K562 (cell line): Measurements from ENCODE around the gene PARK7. TPM values are rescaled to one million over a fixed set of nuclear protein-coding genes. Genes with fewer than 3 reads are reported as not detected.

Experiments
- ATF3 ChIP-seq, 2 experiments: fragments of 450-650 bp in 1 of 2; sonication (generic) in 1 of 2; formaldehyde crosslinking in 1 of 2; IDR thresholded peaks in 1 of 2; conservative IDR thresholded peaks in 1 of 2; 2 replicates each; pipeline versions ENCODE4 v1.6.1 to v1.8.1; 2016 to 2023; ENCODE audit warnings: mild to moderate bottlenecking in 2 of 2, moderate library complexity in 2 of 2, inconsistent platforms in 1 of 2, missing genetic modification reagents in 1 of 2
- CBX2 ChIP-seq: fragments of 200-600 bp; sonication (generic); IDR thresholded peaks from one replicate; pipeline ENCODE4 v1.6.1; 2012; ENCODE audit warnings: mild to moderate bottlenecking, low read length, inconsistent platforms; ENCODE audit not compliant: insufficient read depth, poor library complexity, severe bottlenecking
- CTCF ChIP-seq, 3 experiments: IDR thresholded peaks in 2 of 3; conservative IDR thresholded peaks in 1 of 3; 2 replicates each; pipeline ENCODE4 v1.5.1; 2011 to 2012; ENCODE audit warnings: low read length in 3 of 3, mild to moderate bottlenecking in 3 of 3, control low read depth in 2 of 3, improper control_type of control experiment in 1 of 3, inconsistent platforms in 1 of 3, low read depth in 1 of 3, mixed read lengths in 1 of 3, moderate library complexity in 1 of 3; ENCODE audit not compliant: insufficient read depth in 2 of 3
- ETV5 ChIP-seq: sonication (generic); formaldehyde crosslinking; IDR thresholded peaks from 2 replicates; pipeline ENCODE4 v1.4.0; 2020; ENCODE audit warnings: low read depth, mild to moderate bottlenecking, missing genetic modification reagents
- FOXK1 ChIP-seq: sonication (generic); formaldehyde crosslinking; IDR thresholded peaks from 2 replicates; pipeline ENCODE4 v1.8.0; 2022; ENCODE audit warnings: missing genetic modification reagents, mild to moderate bottlenecking, borderline replicate concordance
- GTF2E2 ChIP-seq: fragments of 200-800 bp; sonication (Bioruptor generic); IDR thresholded peaks from 2 replicates; pipeline ENCODE4 v1.6.1; 2016; ENCODE audit warnings: missing genetic modification characterization, missing compliant biosample characterization
- MTF1 ChIP-seq: fragments of 250-450 bp; sonication (Bioruptor Pico); IDR thresholded peaks from 2 replicates; pipeline ENCODE4 v1.9.0; 2021; ENCODE audit warnings: moderate library complexity, mild to moderate bottlenecking, inconsistent platforms, borderline replicate concordance
- MYNN ChIP-seq, 2 experiments: sonication (generic); formaldehyde crosslinking in 1 of 2; IDR thresholded peaks; 2 replicates each; pipeline versions ENCODE4 v1.5.0 to v1.6.1; 2016 to 2020; ENCODE audit warnings: antibody characterized with exemption in 1 of 2, missing genetic modification reagents in 1 of 2
- POLR2A ChIP-seq: fragments of 450-650 bp; conservative IDR thresholded peaks from 2 replicates; pipeline ENCODE4 v1.6.1; 2016
- RFX1 ChIP-seq: fragments of 450-650 bp; IDR thresholded peaks from 2 replicates; pipeline ENCODE4 v1.6.1; 2016; ENCODE audit warnings: mild to moderate bottlenecking, moderate library complexity
- RUNX1 ChIP-seq: sonication (generic); IDR thresholded peaks from 2 replicates; pipeline ENCODE4 v1.6.1; 2016; ENCODE audit warnings: antibody characterized with exemption, low read depth
- SRSF3 ChIP-seq: fragments of 200-400 bp; formaldehyde crosslinking; IDR thresholded peaks from 2 replicates; pipeline ENCODE4 v1.6.1; 2016; ENCODE audit warnings: mild to moderate bottlenecking, low read length, moderate library complexity; ENCODE audit not compliant: insufficient read depth
- TCF3 ChIP-seq: sonication (generic); formaldehyde crosslinking; IDR thresholded peaks from 2 replicates; pipeline ENCODE4 v1.4.0; 2020; ENCODE audit warnings: mild to moderate bottlenecking, missing genetic modification reagents
- TEAD1 ChIP-seq, 2 experiments: fragments of 450-650 bp in 1 of 2; sonication (generic) in 1 of 2; formaldehyde crosslinking; IDR thresholded peaks; 2 replicates each; pipeline versions ENCODE4 v1.4.0 to v1.8.0; 2020 to 2022; ENCODE audit warnings: mild to moderate bottlenecking in 2 of 2, missing genetic modification reagents in 1 of 2
- TEAD4 ChIP-seq, 2 experiments: sonication (generic) in 1 of 2; formaldehyde crosslinking in 1 of 2; IDR thresholded peaks; 2 replicates each; pipeline versions ENCODE4 v1.6.1 to v1.8.0; 2012 to 2022; ENCODE audit warnings: borderline replicate concordance in 1 of 2, inconsistent platforms in 1 of 2, low read length in 1 of 2, mild to moderate bottlenecking in 1 of 2, missing genetic modification reagents in 1 of 2
- THRA ChIP-seq: fragments of 450-650 bp; IDR thresholded peaks from 2 replicates; pipeline ENCODE4 v1.6.1; 2017; ENCODE audit warnings: mild to moderate bottlenecking, moderate library complexity
- USF1 ChIP-seq: sonication (generic); formaldehyde crosslinking; IDR thresholded peaks from 2 replicates; pipeline ENCODE4 v1.9.0; 2022; ENCODE audit warnings: mild to moderate bottlenecking, missing genetic modification reagents
- XRCC5 ChIP-seq: fragments of 200-400 bp; formaldehyde crosslinking; IDR thresholded peaks from 2 replicates; pipeline ENCODE4 v1.6.1; 2017; ENCODE audit warnings: low read depth, mild to moderate bottlenecking, low read length
- ZBTB34 ChIP-seq: fragments of 250-450 bp; sonication (Bioruptor Pico); IDR thresholded peaks from 2 replicates; pipeline ENCODE4 v1.8.0; 2021; ENCODE audit warnings: mild to moderate bottlenecking, moderate library complexity
- ZNF778 ChIP-seq: fragments of 450-650 bp; formaldehyde crosslinking; IDR thresholded peaks from 2 replicates; pipeline ENCODE4 v1.4.0; 2020; ENCODE audit warnings: mild to moderate bottlenecking, moderate library complexity
- polyA plus RNA-seq, 8 experiments: library from polyadenylated mRNA; depleted of rRNA in 4 of 8; stranded (reverse) in 5 of 8; unstranded in 3 of 8; fragments of >200 nt; fragmentation: Nextera tagmentation in 2 of 8; fragmentation: Illumina TruSeq in 1 of 8; extraction: Ambion mirVana in 2 of 8; extraction: Trizol in 1 of 8; gene quantifications; 2 replicates each; pipeline versions ENCODE4 v1.2.1 to v1.2.3, GENCODE V29; 2011 to 2014; ENCODE audit warnings: inconsistent platforms in 1 of 8, missing spikeins in 1 of 8
- total RNA-seq, 7 experiments: library from RNA; depleted of rRNA in 6 of 7; stranded (reverse); fragments of >200 nt in 6 of 7; fragmentation: Illumina TruSeq in 2 of 7; extraction: Trizol in 2 of 7; gene quantifications; 2 replicates each; pipeline versions ENCODE4 v1.2.1 to v1.2.3, GENCODE V29; 2011 to 2021; ENCODE audit warnings: low replicate concordance in 1 of 7

PARK7 gene
- total and polyA plus RNA-seq, 9 of the 15 experiments (the other 6 are each of a cell fraction or from before 2014, with no cell fraction given): 374 to 1,298 (median 484) TPM

- no peak for TF ChIP-seq ZBTB34 (CRISPR knock-in tag)
- no peak for TF ChIP-seq FOXK1 (CRISPR knock-in tag)
- TF ChIP-seq TEAD1 (CRISPR knock-in tag; IDR thresholded peaks at IDR 0.05): 0 out of 4 replicates have a peak, but pooled peaks of 1 of the 2 experiments have one; percentile 36
- TF ChIP-seq TCF3: no peak
- TF ChIP-seq SRSF3: no peak
- TF ChIP-seq ATF3 (IDR thresholded peaks at IDR 0.05): peak; percentile 28; the same call in 1 of the 2 replicates
- TF ChIP-seq ATF3 (CRISPR knock-in tag; conservative IDR thresholded peaks at IDR 0.05): 0 out of 2 replicates have a peak, but pooled peaks have one; percentile 20
- no peak for TF ChIP-seq CBX2
- no peak for TF ChIP-seq RUNX1
- no peak for TF ChIP-seq GTF2E2 (tag)
- no peak for TF ChIP-seq POLR2A
- TF ChIP-seq RFX1: no peak
- TF ChIP-seq THRA: no peak
- no peak for TF ChIP-seq USF1 (CRISPR knock-in tag)
- TF ChIP-seq ETV5: no peak
- TF ChIP-seq CTCF (IDR thresholded peaks at IDR 0.05 in 2 of 3, conservative IDR thresholded peaks at IDR 0.05 in 1 of 3; ENCODE audit: insufficient read depth in 2 of 3, low read depth in 1 of 3, low read length in 3 of 3): peak; percentile 77 to 93 (median 85)
- TF ChIP-seq ZNF778 (CRISPR knock-in tag): no peak
- peak; percentile 50; the same call in 1 of the 2 replicates for TF ChIP-seq TEAD4 (IDR thresholded peaks at IDR 0.05; ENCODE audit: low read length)
- TF ChIP-seq TEAD4 (CRISPR knock-in tag; IDR thresholded peaks at IDR 0.05; ENCODE audit: borderline replicate concordance): no peak
- peak; percentile 53; the same call in 1 of the 2 replicates for TF ChIP-seq XRCC5
- no peak for TF ChIP-seq MYNN (IDR thresholded peaks at IDR 0.05)
- no peak for TF ChIP-seq MYNN (CRISPR knock-in tag; IDR thresholded peaks at IDR 0.05)
- no peak for TF ChIP-seq MTF1
Observed at GRCh38 chr1:8015036-8015808, 53.7 kb downstream of the PARK7 start (continued).
